Activated CD8-positive, alpha-beta memory T cell treated with anti-CD3 and anti-CD28 coated beads for 36 hours (primary cell): ENCODE results near the gene SPIRE1. TPM values are rescaled to one million over a fixed set of nuclear protein-coding genes. Genes with fewer than 3 reads are reported as not detected.

Source experiments
- CTCF ChIA-PET: fragments of 350-600 bp; sonication (Branson Sonifier 250); formaldehyde crosslinking; loops from one replicate; lab custom pipeline; 2021; ENCODE audit warnings: antibody characterized with exemption; lab: Charles Lee
- POLR2A ChIA-PET: fragments of 350-600 bp; sonication (Branson Sonifier 250); formaldehyde crosslinking; loops from one replicate; lab custom pipeline; 2021; ENCODE audit warnings: antibody characterized with exemption; lab: Charles Lee
- total RNA-seq, 2 experiments: library from RNA; stranded (reverse); gene quantifications; one replicate each; pipeline ENCODE4 v1.2.3, GENCODE V29; 2021

Gene SPIRE1
- total RNA-seq, 2 experiments from 2014 or later, result 8.7 to 9.5 TPM

- CTCF ChIA-PET, result no interaction called here
- POLR2A ChIA-PET, result no interaction called here
These were observed 42.2 kb downstream of the SPIRE1 start for GRCh38 chr18:12615748-12616147.

GRCh38 chr18:12608301-12608700 is 49.6 kb downstream of the SPIRE1 start:
- POLR2A ChIA-PET, result no interaction called here

GRCh38 chr18:12606592-12607315 is 51.2 kb downstream of the SPIRE1 start:
- CTCF ChIA-PET, result interaction anchor here (0.6 kb wide), 1 partner anchor 351 kb away, joined by 7 read pairs; no protein-coding TSS in a partner anchor

More at GRCh38 chr18:12608301-12608700, 49.6 kb downstream of the SPIRE1 start:
- CTCF ChIA-PET, result no interaction called here

GRCh38 chr18:12604445-12605007 is 53.4 kb downstream of the SPIRE1 start:
- CTCF ChIA-PET, result no interaction called here
- POLR2A ChIA-PET, result no interaction called here

More at GRCh38 chr18:12606592-12607315, 51.2 kb downstream of the SPIRE1 start:
- POLR2A ChIA-PET, result interaction anchor here (1.0 kb wide), 1 partner anchor 199 kb away, joined by 3 read pairs; the partner anchor contains the start of gene PRELID3A

GRCh38 chr18:12599966-12600365 is 57.9 kb downstream of the SPIRE1 start:
- CTCF ChIA-PET, result no interaction called here
- POLR2A ChIA-PET, result interaction anchor here (0.6 kb wide), 3 partner anchors 12 to 531 kb away, joined by 3 read pairs; no protein-coding TSS in a partner anchor

GRCh38 chr18:12599543-12599942 is 58.4 kb downstream of the SPIRE1 start:
- ChIA-PET CTCF (no interaction called here), POLR2A (no interaction called here)

GRCh38 chr18:12598181-12598930 is 59.6 kb downstream of the SPIRE1 start:
- ChIA-PET POLR2A (no interaction called here), CTCF (no interaction called here)

- ChIA-PET POLR2A (no interaction called here), CTCF (no interaction called here)
These were observed 60.1 kb downstream of the SPIRE1 start for GRCh38 chr18:12597760-12598159.

GRCh38 chr18:12595571-12596255 is 62.2 kb downstream of the SPIRE1 start:
- ChIA-PET CTCF (no interaction called here), POLR2A (no interaction called here)

- CTCF ChIA-PET, result no interaction called here
- POLR2A ChIA-PET, result no interaction called here
These were observed 64.0 kb downstream of the SPIRE1 start for GRCh38 chr18:12593866-12594265.

GRCh38 chr18:12592597-12593127 is 65.2 kb downstream of the SPIRE1 start:
- POLR2A ChIA-PET, result interaction anchor here (0.5 kb wide), 1 partner anchor 196 kb away, joined by 3 read pairs; no protein-coding TSS in a partner anchor
- CTCF ChIA-PET, result no interaction called here

GRCh38 chr18:12589448-12589847 is 68.5 kb downstream of the SPIRE1 start:
- CTCF ChIA-PET, result no interaction called here
- POLR2A ChIA-PET, result no interaction called here

GRCh38 chr18:12586956-12587355 is 71.0 kb downstream of the SPIRE1 start:
- ChIA-PET POLR2A (interaction anchor here (0.6 kb wide), 1 partner anchor 279 kb away, joined by 4 read pairs; no protein-coding TSS in a partner anchor), CTCF (no interaction called here)

GRCh38 chr18:12585218-12585617 is 72.7 kb downstream of the SPIRE1 start:
- ChIA-PET POLR2A (no interaction called here), CTCF (interaction anchor here (0.6 kb wide), 1 partner anchor 10 kb away, joined by 3 read pairs; no protein-coding TSS in a partner anchor)

GRCh38 chr18:12580630-12581342 is 77.1 kb downstream of the SPIRE1 start:
- ChIA-PET POLR2A (no interaction called here), CTCF (no interaction called here)

GRCh38 chr18:12579775-12580174 is 78.1 kb downstream of the SPIRE1 start:
- CTCF ChIA-PET, result no interaction called here
- POLR2A ChIA-PET, result no interaction called here

- CTCF ChIA-PET, result no interaction called here
- POLR2A ChIA-PET, result no interaction called here
These were observed 80.1 kb downstream of the SPIRE1 start for GRCh38 chr18:12577848-12578247.

- ChIA-PET CTCF (interaction anchor here (1.0 kb wide), 2 partner anchors 11 to 61 kb away, joined by 3 read pairs; no protein-coding TSS in a partner anchor), POLR2A (no interaction called here)
These were observed 83.3 kb downstream of the SPIRE1 start for GRCh38 chr18:12574494-12575185.
